ENCODE data around the gene DLG1. TPM values are rescaled to one million over a fixed set of nuclear protein-coding genes. Genes with fewer than 3 reads are reported as not detected.

DLG1 gene
- total RNA-seq, 1 donor from 2014 or later: 116 TPM

DNA sequence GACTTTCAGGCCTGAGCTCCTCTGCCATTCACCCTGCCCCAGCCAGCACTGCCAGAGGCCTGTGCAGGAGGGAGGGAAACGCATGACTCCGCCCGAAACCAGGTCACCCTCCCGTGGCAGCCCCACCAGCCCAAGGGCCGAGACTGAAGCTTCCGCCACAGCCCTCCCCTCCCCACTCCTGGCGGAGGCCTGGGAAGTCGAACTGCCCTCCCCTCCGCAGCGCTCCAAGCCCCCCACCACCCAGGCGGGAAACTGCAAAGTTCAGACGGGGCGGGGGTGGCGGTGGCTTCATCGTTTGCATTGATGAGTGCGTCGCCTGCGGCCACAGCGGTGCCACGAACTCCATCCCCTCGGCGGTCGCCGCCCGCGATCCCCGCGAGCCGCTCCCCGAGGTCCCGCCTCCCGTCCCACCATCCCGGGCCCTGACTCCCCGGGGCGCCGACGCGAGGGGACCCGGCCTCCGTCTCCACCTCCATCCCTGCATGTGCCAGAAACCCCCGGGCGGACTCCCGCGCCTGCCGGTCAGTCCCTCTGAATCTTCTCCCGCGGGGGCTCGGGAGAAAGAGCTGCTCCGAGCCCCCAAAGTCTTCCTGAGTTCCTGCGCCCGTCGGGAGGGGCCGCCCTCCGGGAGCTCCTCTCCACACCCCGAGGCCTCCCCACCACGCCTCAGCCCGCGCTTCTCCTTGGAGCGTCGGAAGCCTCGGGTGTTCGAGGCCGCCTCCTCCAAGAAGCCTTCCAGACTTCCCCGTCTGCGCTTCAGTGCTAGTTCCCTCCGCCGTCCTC is 269.5 kb downstream of the DLG1 start:
- intact Hi-C loops (cut with DNase I): no loop called here
- DNase-seq (ENCODE audit: low spot score): no peak
- ATAC-seq: no peak

- no peak for DNase-seq (ENCODE audit: low spot score)
- intact Hi-C loops (cut with DNase I): no loop called here
- ATAC-seq: no peak
Measured at GRCh38 chr3:197027896-197028727, 270.3 kb downstream of the DLG1 start.

DNA sequence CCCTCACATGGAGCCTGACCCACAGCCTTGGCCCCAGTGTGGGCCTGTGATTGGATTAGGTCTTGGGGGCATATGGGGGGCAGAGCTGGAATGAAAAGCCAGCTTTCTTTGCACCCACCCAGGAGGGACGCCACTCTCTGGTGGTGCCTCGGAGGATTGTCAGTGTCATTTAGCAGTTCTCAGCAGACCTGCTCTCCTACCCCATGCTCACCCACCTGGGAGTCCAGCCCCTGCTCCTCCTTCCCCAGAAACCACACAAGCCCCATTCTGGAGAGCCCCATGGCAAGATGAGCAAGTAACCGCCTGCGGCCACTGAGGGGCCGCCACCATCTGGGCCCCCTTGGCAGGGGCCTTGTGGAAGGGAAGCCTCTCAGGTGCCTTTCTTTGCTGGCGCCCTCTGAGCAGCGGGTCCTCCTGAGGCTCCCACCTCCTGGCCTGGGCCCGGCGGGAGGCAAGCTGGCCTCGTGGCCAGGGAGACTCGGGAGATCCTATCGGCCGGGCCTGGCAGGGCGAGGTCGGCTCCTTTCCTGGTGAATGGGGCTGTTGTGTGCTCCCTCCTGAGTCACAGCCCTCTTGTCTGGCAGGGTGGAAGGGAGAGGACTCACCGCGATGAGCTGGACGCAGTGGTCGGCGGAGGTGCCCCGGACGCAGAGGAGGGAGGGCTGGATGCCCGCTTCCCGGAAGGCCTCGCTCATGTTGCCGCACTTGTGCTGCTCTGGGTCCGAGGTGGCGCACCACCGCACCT is 271.1 kb downstream of the DLG1 start:
- no peak for ATAC-seq
- intact Hi-C loops (cut with DNase I): no loop called here

GRCh38 chr3:197026481-197026866 is 271.9 kb downstream of the DLG1 start:
- intact Hi-C loops (cut with DNase I): no loop called here
- DNase-seq (ENCODE audit: low spot score): no peak
- ATAC-seq: no peak

More for the DNA sequence above, 271.1 kb downstream of the DLG1 start:
- DNase-seq (ENCODE audit: low spot score): no peak

GRCh38 chr3:197025736-197026480 is 272.5 kb downstream of the DLG1 start:
- intact Hi-C loops (cut with DNase I): no loop called here
- DNase-seq (ENCODE audit: low spot score): no peak
- no peak for ATAC-seq

DNA sequence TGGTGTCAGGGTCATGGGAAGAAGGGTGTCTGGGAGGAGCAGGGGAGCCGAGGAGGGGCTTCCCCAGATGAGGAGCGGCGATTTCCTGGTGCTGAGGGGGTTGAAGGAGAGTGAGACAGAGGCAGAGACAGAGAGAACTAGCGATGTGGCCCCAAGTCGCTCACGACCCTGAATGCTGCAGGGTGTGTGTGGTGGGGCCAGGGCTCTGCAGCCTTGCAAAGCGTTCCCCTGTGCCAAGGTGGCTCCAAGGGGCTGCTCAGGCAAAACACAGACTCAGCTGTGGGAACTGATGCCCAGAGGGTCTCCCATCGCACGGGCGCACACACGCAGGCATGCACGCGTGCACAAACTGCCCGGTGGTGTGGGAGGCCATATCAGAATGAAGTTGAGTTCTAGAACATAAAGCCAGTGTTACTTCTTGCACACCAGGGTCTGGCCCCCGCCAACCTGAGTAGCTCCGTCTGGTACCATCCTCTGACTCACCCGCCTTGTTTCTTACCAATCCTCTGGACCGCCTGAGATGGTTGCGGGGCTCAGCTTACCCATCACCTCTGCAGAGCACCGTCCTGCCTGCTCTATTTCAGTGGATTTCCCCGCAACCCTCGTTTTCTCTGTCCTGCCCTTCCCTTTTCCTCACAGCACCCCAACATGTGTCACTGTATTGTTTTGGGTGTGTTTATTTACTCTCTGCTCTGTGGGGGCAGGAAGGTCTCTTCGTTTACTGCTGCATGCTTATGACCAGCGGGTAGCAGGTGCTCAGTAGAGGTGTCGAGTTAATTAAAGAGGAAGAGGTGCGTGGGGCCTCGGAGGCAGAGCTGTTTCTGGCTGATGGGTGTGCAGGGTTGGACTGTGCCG is 273.3 kb downstream of the DLG1 start:
- ATAC-seq (no peak), DNase-seq (ENCODE audit: low spot score) (no peak)
- intact Hi-C loops (cut with DNase I): no loop called here

DNA sequence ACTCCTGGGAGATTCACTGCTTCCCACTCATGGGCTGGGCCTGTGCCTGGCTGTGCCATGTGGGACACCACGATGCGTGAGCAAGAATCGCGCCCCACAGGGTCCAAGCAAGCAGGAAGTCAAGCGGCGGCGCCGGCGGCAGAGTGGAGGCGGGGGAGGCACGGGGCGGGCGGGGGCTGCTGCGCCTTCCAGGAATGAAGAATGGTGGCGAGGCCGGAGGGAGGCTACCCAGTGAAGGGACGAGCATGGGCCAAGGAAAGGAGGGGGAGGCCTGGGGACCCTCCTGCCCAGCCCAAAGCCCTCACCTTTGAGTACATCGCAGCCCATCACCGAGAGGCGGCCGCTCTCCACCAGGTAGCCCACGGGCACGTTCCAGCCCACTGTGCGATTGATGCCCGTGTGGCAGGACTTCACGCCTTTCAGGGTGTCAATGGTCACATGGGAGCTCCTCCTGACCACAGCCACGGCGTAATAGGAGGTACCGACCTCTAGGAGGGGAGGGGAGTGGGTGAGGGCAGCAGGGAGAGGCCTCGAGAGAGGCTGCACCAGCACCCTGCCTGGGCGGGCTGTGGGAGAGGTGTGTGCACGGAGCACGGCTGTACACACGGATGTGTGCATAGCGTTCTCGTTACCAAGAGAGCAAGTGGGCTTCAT is 274.3 kb downstream of the DLG1 start:
- intact Hi-C loops (cut with DNase I): no loop called here
- DNase-seq (ENCODE audit: low spot score) (no peak), ATAC-seq (no peak)

GRCh38 chr3:197023241-197023997 is 275.0 kb downstream of the DLG1 start:
- intact Hi-C loops (cut with DNase I): no loop called here
- peak; percentile 27 for ATAC-seq
- DNase-seq (ENCODE audit: low spot score): no peak

- no peak for DNase-seq (ENCODE audit: low spot score)
- ATAC-seq: peak; percentile 5
- intact Hi-C loops (cut with DNase I): no loop called here
Measured at GRCh38 chr3:197022405-197023231, 275.8 kb downstream of the DLG1 start.

DNA sequence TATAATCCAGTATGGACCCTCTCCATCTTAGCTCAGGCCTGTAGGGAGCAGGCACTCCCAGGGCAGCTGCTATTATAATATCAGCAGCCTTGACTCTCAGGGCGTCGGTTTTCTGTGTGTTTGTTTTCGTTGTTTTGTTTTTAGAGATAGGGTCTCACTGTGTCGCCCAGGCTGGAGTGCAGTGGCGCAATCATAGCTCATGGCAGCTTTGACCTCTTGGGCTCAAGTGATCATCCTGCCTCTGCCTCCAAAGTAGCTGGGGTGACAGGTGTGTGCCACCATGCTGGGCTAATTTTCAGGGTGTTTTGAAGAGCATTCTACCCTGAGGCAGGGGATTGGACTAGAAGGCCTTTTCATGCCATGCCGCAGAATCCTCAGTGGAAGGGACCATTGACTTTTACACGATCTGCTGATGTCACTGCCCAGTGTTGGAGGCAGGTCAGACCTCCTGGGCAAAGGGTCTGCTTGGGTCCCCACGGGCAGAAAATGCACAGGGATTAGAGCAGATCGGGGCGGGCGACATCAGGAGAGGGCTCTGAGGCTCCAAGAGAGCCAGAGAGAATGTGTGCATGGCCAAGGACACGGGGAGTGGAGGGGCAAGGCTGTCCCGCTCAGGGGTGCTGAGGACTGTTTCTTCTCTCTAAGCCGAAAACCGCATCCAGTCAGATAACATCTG is 276.5 kb downstream of the DLG1 start:
- intact Hi-C loops (cut with DNase I): no loop called here
- ATAC-seq (no peak), DNase-seq (ENCODE audit: low spot score) (no peak)

- DNase-seq (ENCODE audit: low spot score) (no peak), ATAC-seq (no peak)
- intact Hi-C loops (cut with DNase I): no loop called here
Measured at GRCh38 chr3:197021231-197021630, 277.2 kb downstream of the DLG1 start.

DNA sequence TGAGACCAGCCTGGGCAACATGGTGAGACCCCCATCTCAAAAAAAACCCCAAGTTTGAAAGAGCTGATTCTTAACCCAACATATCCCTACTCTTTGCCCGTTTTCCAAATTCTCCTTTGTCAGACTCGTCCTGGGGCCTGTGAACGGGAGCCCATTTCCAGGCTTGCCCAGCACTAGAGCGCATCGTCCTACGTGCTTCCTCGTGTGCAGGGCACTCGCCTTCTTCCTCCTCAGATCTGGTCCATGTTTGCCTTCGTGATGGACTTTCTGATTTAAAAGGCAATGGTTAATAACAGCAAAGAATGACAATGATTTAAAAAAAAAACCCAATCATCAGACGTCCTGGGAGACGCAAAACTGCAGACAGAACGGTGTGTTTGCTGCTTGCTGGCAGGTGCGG is 278.9 kb downstream of the DLG1 start:
- intact Hi-C loops (cut with DNase I): no loop called here
- DNase-seq (ENCODE audit: low spot score) (no peak), ATAC-seq (no peak)

DNA sequence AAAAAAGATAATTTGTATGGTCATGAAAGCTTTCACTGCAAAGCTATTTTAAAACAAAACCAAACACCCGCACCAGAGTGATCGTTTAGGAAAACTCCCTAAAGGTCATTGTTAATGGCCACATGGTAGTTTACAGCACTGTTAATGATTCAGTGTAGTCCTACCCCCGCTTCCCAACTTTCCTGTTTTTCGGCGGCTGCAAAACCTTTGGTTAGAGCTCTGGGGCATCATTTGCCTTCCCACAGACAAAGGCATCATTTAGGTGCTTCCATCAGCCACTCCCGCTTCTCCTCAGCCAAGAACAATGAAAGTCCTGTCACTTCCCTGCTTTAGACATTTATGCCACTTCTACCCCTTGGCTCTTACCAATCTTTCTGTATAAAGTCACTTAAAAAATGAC is 279.4 kb downstream of the DLG1 start:
- intact Hi-C loops (cut with DNase I): no loop called here
- DNase-seq (ENCODE audit: low spot score) (no peak), ATAC-seq (no peak)

DNA sequence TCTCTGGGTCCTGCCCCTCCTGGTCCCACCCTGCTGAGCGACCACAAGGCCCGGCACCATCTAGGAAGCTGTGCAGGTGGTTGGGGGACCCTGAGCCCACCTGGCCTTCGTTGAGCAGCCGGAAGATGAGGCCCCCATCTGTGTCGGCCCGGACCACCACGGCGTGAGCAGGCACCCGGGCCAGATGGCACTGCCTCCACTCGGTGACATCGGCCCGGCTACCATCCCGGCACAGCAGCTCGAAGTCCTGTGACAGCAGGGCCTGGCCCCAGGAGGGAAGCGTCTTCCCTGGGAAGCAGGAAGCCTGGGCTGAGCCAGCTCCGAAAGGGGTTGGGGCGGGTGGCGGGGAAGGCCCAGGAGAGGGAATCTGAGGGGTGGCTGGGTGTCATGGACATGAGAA is 281.4 kb downstream of the DLG1 start:
- intact Hi-C loops (cut with DNase I): no loop called here
- ATAC-seq (no peak), DNase-seq (ENCODE audit: low spot score) (no peak)

DNA sequence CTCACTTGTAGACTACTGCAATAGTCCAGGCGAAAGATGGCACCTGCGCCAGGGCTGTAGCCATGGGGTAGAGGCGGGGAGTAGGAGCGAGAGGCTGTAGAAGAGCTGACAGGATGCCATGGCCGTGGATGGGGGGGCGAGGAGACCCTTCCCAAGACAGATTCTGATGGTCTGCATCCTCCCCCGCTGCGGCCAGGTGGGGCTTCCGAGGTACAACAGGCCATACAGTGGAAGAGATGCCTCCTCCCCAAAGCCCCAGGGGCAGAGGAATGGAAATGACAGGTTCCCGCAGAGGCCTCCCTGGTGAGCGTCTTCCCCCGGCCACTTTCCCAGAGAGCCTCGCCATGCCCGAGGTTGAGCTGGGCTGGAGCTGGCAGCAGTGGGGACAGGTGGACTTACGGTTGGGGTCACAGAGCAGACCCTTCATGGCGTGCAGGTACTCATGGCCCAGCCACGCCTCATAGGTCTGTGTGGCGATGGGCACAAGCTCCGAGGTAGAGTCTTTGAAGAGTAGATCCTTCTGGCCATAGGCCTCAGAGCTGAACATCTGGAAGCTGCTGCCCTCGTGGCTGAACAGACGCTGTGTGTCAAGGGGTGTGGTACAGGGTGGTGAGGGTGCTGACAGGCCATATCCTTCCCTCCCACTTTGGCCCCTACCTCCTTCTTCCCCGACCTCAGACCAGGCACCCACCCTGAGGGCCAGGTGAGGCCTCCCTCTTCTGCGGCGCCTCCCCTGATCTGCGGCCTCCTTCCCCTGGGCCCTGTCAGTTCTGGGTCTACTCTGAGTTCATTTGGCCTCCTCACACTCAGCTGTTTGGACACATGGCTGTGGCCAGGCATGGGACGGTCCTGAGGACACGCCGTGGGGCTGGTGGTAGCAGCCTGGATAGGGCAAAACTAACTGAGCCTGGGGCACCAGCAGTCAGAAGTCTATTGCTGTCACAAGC is 282.3 kb downstream of the DLG1 start:
- ATAC-seq: no peak
- no peak for DNase-seq (ENCODE audit: low spot score)

More for the DNA sequence above, 282.3 kb downstream of the DLG1 start:
- intact Hi-C loops (cut with DNase I): no loop called here

All from sciatic nerve (tissue), 2 donors.